Nasal cavity respiratory epithelium epithelial cell of viscerocranial mucosa (primary cell): ENCODE results near the gene SSC4D. TPM values are rescaled to one million over a fixed set of nuclear protein-coding genes. Genes with fewer than 3 reads are reported as not detected.

Experiments used
- total RNA-seq: library from RNA; depleted of rRNA; stranded (reverse); fragments of >200 nt; gene quantifications from 2 replicates; pipeline ENCODE4 v1.2.3, GENCODE V29; 2014

The SSC4D gene
- 1.0 and 17.3 TPM in 2 replicates for total RNA-seq

GRCh38 chr7:76409537-76409936 lies at the start of gene SSC4D:
Gene SSC4D (minus strand): TSS chr7:76409697. CDS start chr7:76404439, 5,258 bp downstream.

GRCh38 chr7:76424413-76425111 lies 15.1 kb upstream of the SSC4D start, which contains the start of gene ZP3:
Gene ZP3 (plus strand): TSS chr7:76424950. CDS start chr7:76424965, 15 bp downstream.

GRCh38 chr7:76358481-76359110 lies 50.9 kb downstream of the SSC4D start, which contains the start of gene YWHAG:
Gene YWHAG (minus strand): TSS chr7:76358991. CDS start chr7:76358808, 183 bp downstream.

Other genes starting within 250 kb of the SSC4D start
- gene SRRM3, start 207.8 kb downstream of the SSC4D start, total RNA-seq: 0.34 and 2.1 TPM in 2 replicates
- gene HSPB1, start 107.0 kb downstream of the SSC4D start, total RNA-seq: 91.9 and 557 TPM in 2 replicates
- gene YWHAG, start 50.7 kb downstream of the SSC4D start, total RNA-seq: 149 and 260 TPM in 2 replicates
- gene ZP3, start 15.3 kb upstream of the SSC4D start, total RNA-seq: 19.1 and 19.4 TPM in 2 replicates
- gene DTX2, start 52.0 kb upstream of the SSC4D start, total RNA-seq: 14.4 and 32.6 TPM in 2 replicates
- 1.4 and 6.7 TPM in 2 replicates for gene UPK3B, start 100.9 kb upstream of the SSC4D start, total RNA-seq
- gene SPDYE16, start 133.6 kb upstream of the SSC4D start, total RNA-seq: not detected in 2 replicates
- gene POMZP3, start 217.6 kb upstream of the SSC4D start, total RNA-seq: 1.3 and 2.1 TPM in 2 replicates